Ishikawa (cell line): ENCODE results near the gene USP50.

Source experiments
- CEBPB ChIP-seq: IDR thresholded peaks from 2 replicates; pipeline ENCODE4 v1.6.1; 2012
- CREB1 ChIP-seq: IDR thresholded peaks from 2 replicates; pipeline ENCODE4 v1.6.1; 2012; ENCODE audit warnings: low read depth
- EGR1 ChIP-seq: IDR thresholded peaks from 2 replicates; pipeline ENCODE4 v1.6.1; 2012
- EP300 ChIP-seq: IDR thresholded peaks from 2 replicates; pipeline ENCODE4 v1.6.1; 2012; ENCODE audit warnings: borderline replicate concordance
- FOXM1 ChIP-seq: IDR thresholded peaks from 2 replicates; pipeline ENCODE4 v1.6.1; 2012; ENCODE audit warnings: low read depth, borderline replicate concordance
- NFIC ChIP-seq: IDR thresholded peaks from 2 replicates; pipeline ENCODE4 v1.6.1; 2012
- RAD21 ChIP-seq: IDR thresholded peaks from 2 replicates; pipeline ENCODE4 v1.6.1; 2012; ENCODE audit warnings: low read depth
- TAF1 ChIP-seq: IDR thresholded peaks from 2 replicates; pipeline ENCODE4 v1.6.1; 2012; ENCODE audit warnings: low read depth, mild to moderate bottlenecking
- TCF12 ChIP-seq: IDR thresholded peaks from 2 replicates; pipeline ENCODE4 v1.6.1; 2012; ENCODE audit warnings: low read depth
- TEAD4 ChIP-seq: IDR thresholded peaks from 2 replicates; pipeline ENCODE4 v1.6.1; 2012
- YY1 ChIP-seq: IDR thresholded peaks from 2 replicates; pipeline ENCODE4 v1.6.1; 2012; ENCODE audit warnings: low read depth
- ZBTB7A ChIP-seq: IDR thresholded peaks from 2 replicates; pipeline ENCODE4 v1.6.1; 2012; ENCODE audit warnings: low read depth
- TF ChIP-seq, protein P1 (sequence below): IDR thresholded peaks from 2 replicates; pipeline ENCODE4 v1.6.1; 2012
- TF ChIP-seq, protein P2 (sequence below): IDR thresholded peaks from 2 replicates; pipeline ENCODE4 v1.6.1; 2012; ENCODE audit warnings: low read depth, mild to moderate bottlenecking
- TF ChIP-seq, protein P3 (sequence below): IDR thresholded peaks from 2 replicates; pipeline ENCODE4 v1.6.1; 2012

USP50 gene

DNA sequence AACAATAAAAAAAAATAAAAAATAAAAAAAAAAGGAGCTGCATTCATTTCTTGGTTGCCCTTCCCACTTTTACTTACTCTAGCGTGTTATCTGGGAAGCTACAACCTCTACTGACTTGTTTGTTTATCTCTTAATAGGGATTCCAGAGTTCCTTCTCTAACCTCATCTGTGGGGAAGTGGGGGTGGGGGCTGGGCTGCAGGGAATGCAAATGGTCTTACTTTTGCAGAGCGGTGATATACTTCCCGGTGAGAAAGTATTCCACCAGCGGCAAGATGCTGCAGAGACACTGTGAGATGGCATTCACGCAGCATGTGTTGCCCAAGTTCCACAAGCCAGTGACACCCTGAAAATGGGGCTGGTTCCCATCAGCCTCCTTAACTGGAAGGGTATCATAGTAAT lies 2.1 kb downstream of the USP50 start:
- TF ChIP-seq TEAD4 (no peak), TAF1 (no peak), FOXM1 (no peak), CREB1 (no peak), ZBTB7A (no peak), YY1 (no peak), EP300 (no peak), CEBPB (no peak), RAD21 (no peak), EGR1 (no peak), TCF12 (no peak)
- TF ChIP-seq, protein P1, sequence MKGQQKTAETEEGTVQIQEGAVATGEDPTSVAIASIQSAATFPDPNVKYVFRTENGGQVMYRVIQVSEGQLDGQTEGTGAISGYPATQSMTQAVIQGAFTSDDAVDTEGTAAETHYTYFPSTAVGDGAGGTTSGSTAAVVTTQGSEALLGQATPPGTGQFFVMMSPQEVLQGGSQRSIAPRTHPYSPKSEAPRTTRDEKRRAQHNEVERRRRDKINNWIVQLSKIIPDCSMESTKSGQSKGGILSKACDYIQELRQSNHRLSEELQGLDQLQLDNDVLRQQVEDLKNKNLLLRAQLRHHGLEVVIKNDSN = no peak
- TF ChIP-seq, protein P2, sequence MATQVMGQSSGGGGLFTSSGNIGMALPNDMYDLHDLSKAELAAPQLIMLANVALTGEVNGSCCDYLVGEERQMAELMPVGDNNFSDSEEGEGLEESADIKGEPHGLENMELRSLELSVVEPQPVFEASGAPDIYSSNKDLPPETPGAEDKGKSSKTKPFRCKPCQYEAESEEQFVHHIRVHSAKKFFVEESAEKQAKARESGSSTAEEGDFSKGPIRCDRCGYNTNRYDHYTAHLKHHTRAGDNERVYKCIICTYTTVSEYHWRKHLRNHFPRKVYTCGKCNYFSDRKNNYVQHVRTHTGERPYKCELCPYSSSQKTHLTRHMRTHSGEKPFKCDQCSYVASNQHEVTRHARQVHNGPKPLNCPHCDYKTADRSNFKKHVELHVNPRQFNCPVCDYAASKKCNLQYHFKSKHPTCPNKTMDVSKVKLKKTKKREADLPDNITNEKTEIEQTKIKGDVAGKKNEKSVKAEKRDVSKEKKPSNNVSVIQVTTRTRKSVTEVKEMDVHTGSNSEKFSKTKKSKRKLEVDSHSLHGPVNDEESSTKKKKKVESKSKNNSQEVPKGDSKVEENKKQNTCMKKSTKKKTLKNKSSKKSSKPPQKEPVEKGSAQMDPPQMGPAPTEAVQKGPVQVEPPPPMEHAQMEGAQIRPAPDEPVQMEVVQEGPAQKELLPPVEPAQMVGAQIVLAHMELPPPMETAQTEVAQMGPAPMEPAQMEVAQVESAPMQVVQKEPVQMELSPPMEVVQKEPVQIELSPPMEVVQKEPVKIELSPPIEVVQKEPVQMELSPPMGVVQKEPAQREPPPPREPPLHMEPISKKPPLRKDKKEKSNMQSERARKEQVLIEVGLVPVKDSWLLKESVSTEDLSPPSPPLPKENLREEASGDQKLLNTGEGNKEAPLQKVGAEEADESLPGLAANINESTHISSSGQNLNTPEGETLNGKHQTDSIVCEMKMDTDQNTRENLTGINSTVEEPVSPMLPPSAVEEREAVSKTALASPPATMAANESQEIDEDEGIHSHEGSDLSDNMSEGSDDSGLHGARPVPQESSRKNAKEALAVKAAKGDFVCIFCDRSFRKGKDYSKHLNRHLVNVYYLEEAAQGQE = no peak
- TF ChIP-seq, protein P3, sequence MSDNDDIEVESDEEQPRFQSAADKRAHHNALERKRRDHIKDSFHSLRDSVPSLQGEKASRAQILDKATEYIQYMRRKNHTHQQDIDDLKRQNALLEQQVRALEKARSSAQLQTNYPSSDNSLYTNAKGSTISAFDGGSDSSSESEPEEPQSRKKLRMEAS = no peak

DNA sequence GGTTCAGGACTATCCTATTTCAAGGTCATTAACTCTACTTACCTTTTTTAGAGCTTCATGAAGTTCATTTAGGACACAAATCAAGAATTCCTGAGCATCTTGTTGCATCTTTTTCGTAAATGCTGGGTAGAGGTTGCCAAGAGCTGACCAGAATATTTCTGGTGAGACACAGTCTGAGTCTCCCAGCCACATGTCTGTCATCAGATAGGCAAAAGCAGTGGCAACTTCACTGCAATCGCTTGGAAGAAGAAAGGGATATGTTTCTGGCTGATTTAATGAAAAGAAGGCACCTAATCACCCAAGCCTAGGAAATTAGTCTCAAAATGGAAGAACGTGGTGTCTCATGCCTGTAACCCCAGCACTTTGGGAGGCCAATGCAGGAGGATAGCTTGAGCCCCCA lies 2.9 kb downstream of the USP50 start:
- TF ChIP-seq NFIC (no peak), FOXM1 (no peak), EP300 (no peak)
- TF ChIP-seq, protein P3 = no peak
- TF ChIP-seq, protein P1 = no peak

DNA sequence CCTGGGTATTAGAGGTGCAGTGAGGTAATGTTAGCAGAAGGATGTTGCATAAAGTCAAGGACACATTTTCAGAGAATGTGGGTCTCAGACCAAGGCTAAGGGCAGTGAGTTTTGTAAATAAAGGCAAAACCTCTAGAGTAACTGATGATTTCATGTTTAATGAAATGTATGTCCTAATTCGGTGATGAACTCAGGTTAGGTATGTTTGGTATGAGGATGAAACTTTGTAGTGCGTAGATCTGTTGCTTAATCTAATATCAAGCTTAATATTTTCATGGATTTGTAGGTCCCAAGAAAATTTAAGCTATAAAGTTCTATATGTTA lies 3.6 kb downstream of the USP50 start:
- TF ChIP-seq CEBPB (no peak), FOXM1 (no peak), TCF12 (no peak), NFIC (no peak), TAF1 (no peak), EP300 (no peak), CREB1 (no peak), YY1 (no peak)
- TF ChIP-seq, protein P1 = no peak
- TF ChIP-seq, protein P3 = no peak

DNA sequence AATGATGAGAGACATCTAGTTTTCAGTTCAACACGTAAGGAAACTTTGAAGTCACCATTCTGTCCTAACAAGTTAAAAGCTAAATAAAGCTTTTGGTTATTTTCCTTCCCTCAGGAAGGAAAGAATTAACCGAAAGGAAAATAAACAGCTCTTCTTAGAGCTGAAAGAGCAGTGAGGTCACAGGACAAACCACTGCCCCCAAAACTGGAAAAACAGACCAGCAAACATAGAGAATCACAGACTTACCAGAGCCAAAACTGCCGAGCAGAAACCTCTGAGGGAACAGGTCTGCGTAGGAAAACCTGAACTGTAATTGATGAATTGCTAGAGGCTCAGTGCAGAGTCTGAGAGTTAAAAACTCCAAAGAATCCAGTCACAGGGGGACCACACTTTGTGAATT lies 14.7 kb downstream of the USP50 start:
- TF ChIP-seq, protein P2 = no peak
- TF ChIP-seq TEAD4 = no peak
- TF ChIP-seq, protein P1 = no peak
- TF ChIP-seq FOXM1 = no peak
- no peak for TF ChIP-seq EP300
- TF ChIP-seq TAF1 = no peak

DNA sequence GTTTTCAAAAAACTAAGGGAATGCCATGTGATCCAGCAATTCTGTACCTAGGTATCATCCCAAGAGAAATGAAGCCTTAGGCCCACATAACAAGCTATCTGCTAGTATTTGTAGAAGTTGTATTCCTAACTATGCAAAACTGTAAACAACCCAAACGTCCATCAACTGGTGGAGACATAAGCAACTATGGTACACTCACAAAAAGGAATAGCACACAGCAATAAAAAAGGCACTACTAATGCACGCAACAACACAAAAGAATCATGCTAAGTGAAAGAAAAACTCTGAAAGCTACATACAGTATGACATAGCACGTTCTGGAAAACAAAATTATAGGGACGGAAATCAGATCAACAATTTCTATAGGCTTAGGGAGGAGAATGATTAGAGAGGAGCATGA lies 15.3 kb downstream of the USP50 start:
- TF ChIP-seq RAD21 (no peak), TCF12 (no peak), EGR1 (no peak), ZBTB7A (no peak), EP300 (no peak), TEAD4 (no peak), FOXM1 (no peak), TAF1 (no peak), YY1 (no peak), CREB1 (no peak), CEBPB (no peak), NFIC (no peak)
- TF ChIP-seq, protein P3 = no peak
- TF ChIP-seq, protein P1 = no peak
- TF ChIP-seq, protein P2 = no peak
